ENCODE data around the gene UTF1. TPM values are rescaled to one million over a fixed set of nuclear protein-coding genes. Genes with fewer than 3 reads are reported as not detected.

UTF1 gene
- total RNA-seq, 1 donor from 2014 or later, result not detected

DNA sequence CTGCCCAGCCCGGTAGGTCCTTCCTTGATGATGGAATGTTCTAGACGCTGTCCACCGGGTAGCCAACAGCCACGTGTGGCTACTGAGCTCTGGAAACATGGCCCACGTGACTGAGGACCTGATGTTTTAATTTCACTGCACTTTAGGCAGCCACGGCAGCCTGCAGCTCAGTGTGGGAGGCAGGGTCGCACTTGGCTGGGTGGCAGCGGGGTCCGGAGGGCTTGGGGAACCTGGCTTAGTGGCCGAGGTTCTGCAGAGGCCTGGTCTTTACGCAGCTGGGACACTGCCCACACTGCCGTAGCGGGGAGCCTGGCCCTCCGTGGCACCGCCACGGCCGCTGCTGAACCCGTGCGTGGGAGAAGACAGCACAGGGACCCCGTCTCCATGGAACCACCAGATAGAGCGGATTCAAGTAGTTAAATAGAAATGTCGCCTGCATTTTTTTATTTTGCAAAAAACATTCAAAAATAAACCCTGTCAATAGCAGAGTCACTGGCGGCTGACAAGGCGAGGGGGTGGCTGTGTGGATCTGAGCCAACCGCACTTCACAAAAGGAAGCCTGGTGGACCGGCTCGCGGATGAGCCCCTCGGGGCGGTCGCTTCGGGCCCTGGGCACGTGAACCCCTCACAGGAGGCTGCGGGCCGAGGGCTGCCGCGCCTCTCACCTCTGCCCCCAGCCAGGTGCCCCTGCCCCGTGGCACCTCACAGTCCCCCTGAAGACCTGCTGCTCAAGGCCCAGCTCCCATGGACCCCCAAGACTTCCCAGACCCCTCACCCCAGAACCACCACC is 25.6 kb upstream of the UTF1 start:
- Mint-ChIP-seq H3K4me1 (peaks cover 5% of the 10 kb centered on the region), H3K27me3 (ENCODE audit: insufficient read depth, low read depth) (peaks cover 2% of the 10 kb centered on the region), H3K27ac (no peak overlapping the region), H3K9me3 (no peaks in the 10 kb centered on the region), H3K36me3 (no peaks in the 10 kb centered on the region), H3K4me3 (no peak overlapping the region)
- Histone ChIP-seq H3F3A (ENCODE audit: low read depth) (no peaks in the 10 kb centered on the region), H3K4me2 (no peak overlapping the region), H3K9me3 (ENCODE audit: low read depth) (no peaks in the 10 kb centered on the region), H3K27me3 (no peaks in the 10 kb centered on the region), H3K79me2 (ENCODE audit: low read depth) (no peaks in the 10 kb centered on the region), H4K20me1 (ENCODE audit: low read depth) (no peaks in the 10 kb centered on the region), H2AFZ (replicated peaks) (no peak overlapping the region), H3K9ac (no peak overlapping the region), H3K4me3 (no peak overlapping the region), H3K4me1 (no peaks in the 10 kb centered on the region), H3K27ac (no peak overlapping the region), H3K36me3 (no peaks in the 10 kb centered on the region)
- DNase-seq (ENCODE audit: low spot score), result no peak
- TF ChIP-seq EZH2phosphoT487 (IDR thresholded peaks at IDR 0.05), result no peak
- TF ChIP-seq EZH2 (IDR thresholded peaks at IDR 0.05), result no peak
- TF ChIP-seq, protein P1, sequence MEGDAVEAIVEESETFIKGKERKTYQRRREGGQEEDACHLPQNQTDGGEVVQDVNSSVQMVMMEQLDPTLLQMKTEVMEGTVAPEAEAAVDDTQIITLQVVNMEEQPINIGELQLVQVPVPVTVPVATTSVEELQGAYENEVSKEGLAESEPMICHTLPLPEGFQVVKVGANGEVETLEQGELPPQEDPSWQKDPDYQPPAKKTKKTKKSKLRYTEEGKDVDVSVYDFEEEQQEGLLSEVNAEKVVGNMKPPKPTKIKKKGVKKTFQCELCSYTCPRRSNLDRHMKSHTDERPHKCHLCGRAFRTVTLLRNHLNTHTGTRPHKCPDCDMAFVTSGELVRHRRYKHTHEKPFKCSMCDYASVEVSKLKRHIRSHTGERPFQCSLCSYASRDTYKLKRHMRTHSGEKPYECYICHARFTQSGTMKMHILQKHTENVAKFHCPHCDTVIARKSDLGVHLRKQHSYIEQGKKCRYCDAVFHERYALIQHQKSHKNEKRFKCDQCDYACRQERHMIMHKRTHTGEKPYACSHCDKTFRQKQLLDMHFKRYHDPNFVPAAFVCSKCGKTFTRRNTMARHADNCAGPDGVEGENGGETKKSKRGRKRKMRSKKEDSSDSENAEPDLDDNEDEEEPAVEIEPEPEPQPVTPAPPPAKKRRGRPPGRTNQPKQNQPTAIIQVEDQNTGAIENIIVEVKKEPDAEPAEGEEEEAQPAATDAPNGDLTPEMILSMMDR (IDR thresholded peaks at IDR 0.05), result no peak

DNA sequence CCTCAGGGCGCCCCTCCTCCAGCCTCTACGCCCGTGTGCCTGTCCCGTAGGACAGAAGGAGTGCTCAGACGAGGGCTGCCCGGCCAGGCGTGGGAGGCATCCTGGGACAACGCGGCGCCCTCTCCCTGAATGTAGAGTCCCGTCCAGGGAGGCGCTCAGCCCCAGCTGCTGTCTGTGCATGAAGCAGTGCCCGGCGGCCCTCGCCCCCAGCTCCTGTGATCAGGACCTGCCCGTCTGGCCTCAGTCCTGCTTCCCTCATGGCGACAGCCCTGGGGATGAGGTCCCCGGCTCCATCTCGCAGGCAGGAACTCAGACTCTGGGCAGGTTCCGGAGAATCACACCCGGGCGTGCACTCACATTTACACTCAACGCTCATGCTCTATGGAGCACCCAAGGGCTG is 24.9 kb upstream of the UTF1 start:
- no peaks in the 10 kb centered on the region for H3K36me3 ChIP-seq
- Mint-ChIP-seq H3K9me3 (no peaks in the 10 kb centered on the region), H3K4me3 (no peak overlapping the region), H3K4me1 (peaks cover 5% of the 10 kb centered on the region), H3K27me3 (ENCODE audit: insufficient read depth, low read depth) (peaks cover 2% of the 10 kb centered on the region), H3K36me3 (no peaks in the 10 kb centered on the region), H3K27ac (no peak overlapping the region)
- DNase-seq (ENCODE audit: low spot score), result no peak
- H2AFZ ChIP-seq (replicated peaks), result no peak overlapping the region
- H3K27ac ChIP-seq, result no peak overlapping the region
- H3K27me3 ChIP-seq, result no peaks in the 10 kb centered on the region
- H3F3A ChIP-seq (ENCODE audit: low read depth), result no peaks in the 10 kb centered on the region
- no peaks in the 10 kb centered on the region for H3K9me3 ChIP-seq (ENCODE audit: low read depth)
- H3K9ac ChIP-seq, result no peak overlapping the region
- no peaks in the 10 kb centered on the region for H3K4me1 ChIP-seq
- H4K20me1 ChIP-seq (ENCODE audit: low read depth), result no peaks in the 10 kb centered on the region
- no peaks in the 10 kb centered on the region for H3K79me2 ChIP-seq (ENCODE audit: low read depth)
- no peak overlapping the region for H3K4me2 ChIP-seq
- H3K4me3 ChIP-seq, result no peak overlapping the region
- TF ChIP-seq EZH2phosphoT487 (IDR thresholded peaks at IDR 0.05) (no peak), EZH2 (IDR thresholded peaks at IDR 0.05) (no peak)
- TF ChIP-seq, protein P1 (IDR thresholded peaks at IDR 0.05), result no peak

DNA sequence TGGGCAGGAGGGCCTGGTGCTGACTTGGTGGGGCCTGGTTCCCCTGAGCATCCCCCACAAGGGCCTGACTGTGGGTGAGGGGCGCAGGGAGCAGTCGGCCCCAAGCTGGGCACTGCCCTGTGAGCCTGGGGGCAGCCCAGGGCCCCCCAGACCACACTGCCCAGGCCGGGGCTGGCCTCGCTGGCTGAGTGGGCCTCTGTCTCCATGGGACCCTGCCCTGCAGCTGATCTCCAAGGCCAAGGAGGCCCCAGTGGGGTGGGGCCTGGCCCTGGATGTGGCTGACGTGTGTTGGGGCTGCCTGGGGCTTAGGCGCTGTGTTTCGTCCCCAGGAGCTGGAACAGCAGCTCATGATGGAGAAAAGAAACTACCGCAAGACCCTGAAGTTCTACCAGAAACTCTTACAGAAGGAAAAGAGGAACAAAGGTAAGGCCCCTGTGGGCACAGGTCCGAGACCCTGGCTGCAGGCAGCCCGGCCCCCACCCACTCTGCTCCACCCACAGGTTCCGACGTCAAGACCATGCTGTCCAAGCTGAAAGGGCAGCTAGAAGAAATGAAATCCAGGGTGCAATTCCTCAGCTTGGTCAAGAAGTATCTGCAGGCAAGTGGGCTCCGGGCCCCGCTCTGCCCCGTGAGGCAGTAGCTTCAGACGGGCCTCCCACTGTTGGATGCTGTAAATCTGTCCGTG is 23.5 kb upstream of the UTF1 start:
- TF ChIP-seq EZH2 (IDR thresholded peaks at IDR 0.05) (no peak), EZH2phosphoT487 (IDR thresholded peaks at IDR 0.05) (no peak)
- TF ChIP-seq, protein P1 (IDR thresholded peaks at IDR 0.05), result no peak
- H3K27ac Mint-ChIP-seq, result no peak overlapping the region

More for the DNA sequence above, 23.5 kb upstream of the UTF1 start:
- Histone ChIP-seq H3K27ac (no peak overlapping the region), H2AFZ (replicated peaks) (no peak overlapping the region), H3K27me3 (no peaks in the 10 kb centered on the region), H3K79me2 (ENCODE audit: low read depth) (no peaks in the 10 kb centered on the region), H3K4me2 (no peak overlapping the region), H4K20me1 (ENCODE audit: low read depth) (no peaks in the 10 kb centered on the region), H3K36me3 (no peaks in the 10 kb centered on the region), H3K4me3 (no peak overlapping the region), H3F3A (ENCODE audit: low read depth) (no peaks in the 10 kb centered on the region), H3K9ac (no peak overlapping the region), H3K4me1 (no peaks in the 10 kb centered on the region), H3K9me3 (ENCODE audit: low read depth) (no peaks in the 10 kb centered on the region)
- H3K27me3 Mint-ChIP-seq (ENCODE audit: insufficient read depth, low read depth), result peaks cover 2% of the 10 kb centered on the region
- H3K36me3 Mint-ChIP-seq, result no peaks in the 10 kb centered on the region
- H3K9me3 Mint-ChIP-seq, result no peaks in the 10 kb centered on the region
- peaks cover 3% of the 10 kb centered on the region for H3K4me1 Mint-ChIP-seq
- no peak overlapping the region for H3K4me3 Mint-ChIP-seq
- DNase-seq (ENCODE audit: low spot score), result no peak
